ENCODE data around the gene SPIRE1.
A peak's percentile ranks its signal among the peaks of the same experiment; 100 is the strongest.

The SPIRE1 gene

GRCh38 chr18:12659904-12660605 lies 2.1 kb upstream of the SPIRE1 start:
- H3K4me3 ChIP-seq (ENCODE audit: low read depth, low read length): no peak overlapping the region
- DNase-seq (ENCODE audit: low read depth): peak; percentile 81
- TF ChIP-seq, protein P1, sequence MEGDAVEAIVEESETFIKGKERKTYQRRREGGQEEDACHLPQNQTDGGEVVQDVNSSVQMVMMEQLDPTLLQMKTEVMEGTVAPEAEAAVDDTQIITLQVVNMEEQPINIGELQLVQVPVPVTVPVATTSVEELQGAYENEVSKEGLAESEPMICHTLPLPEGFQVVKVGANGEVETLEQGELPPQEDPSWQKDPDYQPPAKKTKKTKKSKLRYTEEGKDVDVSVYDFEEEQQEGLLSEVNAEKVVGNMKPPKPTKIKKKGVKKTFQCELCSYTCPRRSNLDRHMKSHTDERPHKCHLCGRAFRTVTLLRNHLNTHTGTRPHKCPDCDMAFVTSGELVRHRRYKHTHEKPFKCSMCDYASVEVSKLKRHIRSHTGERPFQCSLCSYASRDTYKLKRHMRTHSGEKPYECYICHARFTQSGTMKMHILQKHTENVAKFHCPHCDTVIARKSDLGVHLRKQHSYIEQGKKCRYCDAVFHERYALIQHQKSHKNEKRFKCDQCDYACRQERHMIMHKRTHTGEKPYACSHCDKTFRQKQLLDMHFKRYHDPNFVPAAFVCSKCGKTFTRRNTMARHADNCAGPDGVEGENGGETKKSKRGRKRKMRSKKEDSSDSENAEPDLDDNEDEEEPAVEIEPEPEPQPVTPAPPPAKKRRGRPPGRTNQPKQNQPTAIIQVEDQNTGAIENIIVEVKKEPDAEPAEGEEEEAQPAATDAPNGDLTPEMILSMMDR (conservative IDR thresholded peaks at IDR 0.05; ENCODE audit: low read depth, low read length): peak; percentile 90

GRCh38 chr18:12658426-12659138 lies 675 bp upstream of the SPIRE1 start:
- peak; percentile 73 for DNase-seq (ENCODE audit: low read depth)
- TF ChIP-seq, protein P1 (conservative IDR thresholded peaks at IDR 0.05; ENCODE audit: low read depth, low read length): peak; percentile 39
- peak overlapping the region; percentile 81 for H3K4me3 ChIP-seq (ENCODE audit: low read depth, low read length)

GRCh38 chr18:12656938-12657683 lies 796 bp downstream of the SPIRE1 start:
- TF ChIP-seq, protein P1 (conservative IDR thresholded peaks at IDR 0.05; ENCODE audit: low read depth, low read length): no peak
- peak; percentile 28 for DNase-seq (ENCODE audit: low read depth)
- peak overlapping the region; percentile 81 for H3K4me3 ChIP-seq (ENCODE audit: low read depth, low read length)

DNA sequence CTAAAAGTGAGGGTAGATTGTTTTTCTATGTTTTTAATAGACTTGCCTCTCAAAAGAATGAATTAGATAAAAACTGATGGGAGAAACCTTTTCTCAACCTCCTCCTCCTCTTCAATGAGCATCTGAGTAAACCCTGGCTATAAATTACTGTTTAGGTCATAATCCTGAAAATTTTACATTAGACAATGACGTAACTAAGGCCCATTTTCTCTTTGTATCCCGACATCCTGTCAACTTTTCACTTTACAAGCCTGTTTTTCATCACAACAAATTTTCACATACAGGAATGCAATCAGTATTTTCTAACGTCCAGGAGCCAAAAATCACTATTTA lies 1.3 kb downstream of the SPIRE1 start:
- H3K4me3 ChIP-seq (ENCODE audit: low read depth, low read length): peak overlapping the region; percentile 81
- TF ChIP-seq, protein P1 (conservative IDR thresholded peaks at IDR 0.05; ENCODE audit: low read depth, low read length): no peak
- peak; percentile 34 for DNase-seq (ENCODE audit: low read depth)

GRCh38 chr18:12654971-12655370 lies 2.9 kb downstream of the SPIRE1 start:
- DNase-seq (ENCODE audit: low read depth): no peak
- H3K4me3 ChIP-seq (ENCODE audit: low read depth, low read length): no peak overlapping the region
- TF ChIP-seq, protein P1 (conservative IDR thresholded peaks at IDR 0.05; ENCODE audit: low read depth, low read length): no peak

DNA sequence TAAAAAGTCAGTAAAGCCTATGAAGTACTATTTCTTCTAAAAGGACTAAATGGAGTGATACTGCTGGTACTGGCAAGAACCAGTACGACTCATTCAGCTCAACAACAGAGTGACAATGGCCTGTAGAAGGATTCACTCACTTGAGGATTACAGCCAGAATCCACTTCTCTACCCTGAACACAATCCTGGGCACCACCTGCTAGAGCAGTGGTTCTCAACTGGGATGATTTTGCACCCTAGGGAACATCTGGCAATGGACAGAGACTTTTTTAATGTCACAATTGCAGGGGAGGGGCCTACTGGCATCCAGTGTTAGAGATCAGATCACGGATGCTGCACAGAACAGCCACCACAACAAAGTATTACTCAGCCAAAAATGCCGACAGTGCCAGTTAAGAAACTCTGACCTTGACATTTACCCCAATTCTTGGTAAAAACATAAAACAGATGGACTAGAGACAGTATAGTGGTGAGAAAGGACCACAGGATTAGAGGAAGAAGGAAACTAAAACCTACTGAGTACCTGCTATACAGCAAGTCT lies 5.0 kb downstream of the SPIRE1 start:
- TF ChIP-seq, protein P1 (conservative IDR thresholded peaks at IDR 0.05; ENCODE audit: low read depth, low read length): no peak
- DNase-seq (ENCODE audit: low read depth): peak; percentile 57
- no peak overlapping the region for H3K4me3 ChIP-seq (ENCODE audit: low read depth, low read length)

Measured in choroid plexus epithelial cell (primary cell).